OCI-LY7 (cell line): ENCODE results near the gene NUDT14.

ENCODE experiments used
- CTCF ChIP-seq: fragments of 200-600 bp; sonication (generic); conservative IDR thresholded peaks from 2 replicates; pipeline ENCODE4 v1.5.1; 2014; ENCODE audit warnings: mild to moderate bottlenecking, antibody characterized with exemption, low read length, moderate library complexity, mixed read lengths
- EZH2phosphoT487 ChIP-seq: fragments of 200-600 bp; sonication (generic); IDR thresholded peaks from 2 replicates; pipeline ENCODE4 v1.6.1; 2018; ENCODE audit warnings: low read depth, borderline replicate concordance, mild to moderate bottlenecking, mixed run types, antibody characterized with exemption, low read length, moderate library complexity, mixed read lengths

GRCh38 chr14:105226198-105226597, 45.1 kb upstream of the NUDT14 start:
- TF ChIP-seq CTCF = no peak
- TF ChIP-seq EZH2phosphoT487 = no peak
